Calu3 (cell line): ENCODE measurements around the gene DNAJA2. TPM values are rescaled to one million over a fixed set of nuclear protein-coding genes. Genes with fewer than 3 reads are reported as not detected.

Source experiments
- BruUV-seq: library from RNA; stranded (reverse); fragments of 400-500 nt; replicated peaks from 2 replicates; lab custom pipeline; 2021; lab: Mats Ljungman, UMichigan
- CTCF ChIA-PET: fragments of 300-600 bp; sonication (Branson Sonifier 250); formaldehyde crosslinking; loops from one replicate; lab custom pipeline; 2022; ENCODE audit warnings: antibody characterized with exemption; lab: Charles Lee
- DNase-seq: peaks from one replicate; pipeline ENCODE4 v3.0.0; 2022
- H3K27ac Mint-ChIP-seq: one replicate; pipeline ENCODE4 v1.8.0; 2022; ENCODE audit warnings: mixed read lengths; ENCODE audit not compliant: unreplicated experiment
- H3K27me3 Mint-ChIP-seq: one replicate; pipeline ENCODE4 v1.8.0; 2022; ENCODE audit warnings: mixed read lengths; ENCODE audit not compliant: unreplicated experiment
- H3K36me3 Mint-ChIP-seq: one replicate; pipeline ENCODE4 v1.8.0; 2022; ENCODE audit warnings: mild to moderate bottlenecking, moderate library complexity, mixed read lengths; ENCODE audit not compliant: insufficient read depth, unreplicated experiment
- H3K4me1 Mint-ChIP-seq: one replicate; pipeline ENCODE4 v1.8.0; 2022; ENCODE audit warnings: mild to moderate bottlenecking, low read depth, mixed read lengths; ENCODE audit not compliant: unreplicated experiment
- H3K4me3 Mint-ChIP-seq: one replicate; pipeline ENCODE4 v1.8.0; 2022; ENCODE audit warnings: mild to moderate bottlenecking, low read depth, moderate library complexity, mixed read lengths; ENCODE audit not compliant: unreplicated experiment
- H3K9me3 Mint-ChIP-seq: one replicate; pipeline ENCODE4 v1.8.0; 2022; ENCODE audit warnings: low read depth, mixed read lengths; ENCODE audit not compliant: unreplicated experiment
- intact Hi-C: fragments of 100-400 bp; cut with micrococcal nuclease; formaldehyde crosslinking; loops from one replicate; pipeline ENCODE4 v1.10.0; 2022; ENCODE audit not compliant: unreplicated experiment
- total RNA-seq: library from RNA; stranded (reverse); gene quantifications from 2 replicates; pipeline ENCODE4 v1.2.3, GENCODE V29; 2022
- TF ChIP-seq, protein P1 (sequence below): fragments of 200-600 bp; IDR thresholded peaks from one replicate; pipeline ENCODE4 v1.8.0; 2022; ENCODE audit warnings: antibody characterized with exemption; ENCODE audit not compliant: unreplicated experiment

Gene DNAJA2
- total RNA-seq, 1 experiment from 2014 or later, result 76.8 TPM

DNA sequence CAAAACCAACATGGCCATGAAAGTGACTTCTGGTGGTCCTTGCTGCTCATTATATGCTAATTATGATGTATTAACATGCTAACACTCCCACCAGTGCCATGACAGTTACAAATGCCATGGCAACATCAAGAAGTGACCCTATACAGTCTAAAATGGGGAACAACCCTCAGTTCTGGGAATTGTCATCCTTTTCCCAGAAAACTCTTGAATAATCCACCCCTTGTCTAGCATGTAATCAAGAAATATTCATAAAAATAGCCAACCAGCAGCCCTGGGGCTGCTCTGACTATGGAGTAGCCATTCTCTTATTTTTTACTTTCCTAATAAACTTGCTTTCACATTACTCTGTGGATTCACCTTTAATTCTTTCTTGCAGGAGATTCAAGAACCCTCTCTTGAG lies 35.9 kb downstream of the DNAJA2 start:
- no peak for DNase-seq
- intact Hi-C loops, result no loop called here
- peaks cover 5% of the 10 kb centered on the region for H3K4me1 Mint-ChIP-seq
- H3K9me3 Mint-ChIP-seq, result no peaks in the 10 kb centered on the region
- no TSS peak for BruUV-seq
- no peaks in the 10 kb centered on the region for H3K27me3 Mint-ChIP-seq
- H3K27ac Mint-ChIP-seq, result no peak overlapping the region
- no peak overlapping the region for H3K4me3 Mint-ChIP-seq
- peaks cover 10% of the 10 kb centered on the region for H3K36me3 Mint-ChIP-seq
- TF ChIP-seq, protein P1, sequence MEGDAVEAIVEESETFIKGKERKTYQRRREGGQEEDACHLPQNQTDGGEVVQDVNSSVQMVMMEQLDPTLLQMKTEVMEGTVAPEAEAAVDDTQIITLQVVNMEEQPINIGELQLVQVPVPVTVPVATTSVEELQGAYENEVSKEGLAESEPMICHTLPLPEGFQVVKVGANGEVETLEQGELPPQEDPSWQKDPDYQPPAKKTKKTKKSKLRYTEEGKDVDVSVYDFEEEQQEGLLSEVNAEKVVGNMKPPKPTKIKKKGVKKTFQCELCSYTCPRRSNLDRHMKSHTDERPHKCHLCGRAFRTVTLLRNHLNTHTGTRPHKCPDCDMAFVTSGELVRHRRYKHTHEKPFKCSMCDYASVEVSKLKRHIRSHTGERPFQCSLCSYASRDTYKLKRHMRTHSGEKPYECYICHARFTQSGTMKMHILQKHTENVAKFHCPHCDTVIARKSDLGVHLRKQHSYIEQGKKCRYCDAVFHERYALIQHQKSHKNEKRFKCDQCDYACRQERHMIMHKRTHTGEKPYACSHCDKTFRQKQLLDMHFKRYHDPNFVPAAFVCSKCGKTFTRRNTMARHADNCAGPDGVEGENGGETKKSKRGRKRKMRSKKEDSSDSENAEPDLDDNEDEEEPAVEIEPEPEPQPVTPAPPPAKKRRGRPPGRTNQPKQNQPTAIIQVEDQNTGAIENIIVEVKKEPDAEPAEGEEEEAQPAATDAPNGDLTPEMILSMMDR, result no peak
- CTCF ChIA-PET, result no interaction called here

GRCh38 chr16:46932802-46933201 lies 40.7 kb downstream of the DNAJA2 start:
- H3K27me3 Mint-ChIP-seq, result no peaks in the 10 kb centered on the region
- TF ChIP-seq, protein P1, result no peak
- intact Hi-C loops, result no loop called here
- no peak overlapping the region for H3K27ac Mint-ChIP-seq
- peaks cover 53% of the 10 kb centered on the region for H3K36me3 Mint-ChIP-seq
- CTCF ChIA-PET, result no interaction called here
- DNase-seq, result no peak
- H3K4me1 Mint-ChIP-seq, result no peaks in the 10 kb centered on the region
- H3K4me3 Mint-ChIP-seq, result no peak overlapping the region
- no peaks in the 10 kb centered on the region for H3K9me3 Mint-ChIP-seq
- no TSS peak for BruUV-seq

- H3K36me3 Mint-ChIP-seq, result peaks cover 70% of the 10 kb centered on the region
Observed at GRCh38 chr16:46930861-46931260, 42.6 kb downstream of the DNAJA2 start.

DNA sequence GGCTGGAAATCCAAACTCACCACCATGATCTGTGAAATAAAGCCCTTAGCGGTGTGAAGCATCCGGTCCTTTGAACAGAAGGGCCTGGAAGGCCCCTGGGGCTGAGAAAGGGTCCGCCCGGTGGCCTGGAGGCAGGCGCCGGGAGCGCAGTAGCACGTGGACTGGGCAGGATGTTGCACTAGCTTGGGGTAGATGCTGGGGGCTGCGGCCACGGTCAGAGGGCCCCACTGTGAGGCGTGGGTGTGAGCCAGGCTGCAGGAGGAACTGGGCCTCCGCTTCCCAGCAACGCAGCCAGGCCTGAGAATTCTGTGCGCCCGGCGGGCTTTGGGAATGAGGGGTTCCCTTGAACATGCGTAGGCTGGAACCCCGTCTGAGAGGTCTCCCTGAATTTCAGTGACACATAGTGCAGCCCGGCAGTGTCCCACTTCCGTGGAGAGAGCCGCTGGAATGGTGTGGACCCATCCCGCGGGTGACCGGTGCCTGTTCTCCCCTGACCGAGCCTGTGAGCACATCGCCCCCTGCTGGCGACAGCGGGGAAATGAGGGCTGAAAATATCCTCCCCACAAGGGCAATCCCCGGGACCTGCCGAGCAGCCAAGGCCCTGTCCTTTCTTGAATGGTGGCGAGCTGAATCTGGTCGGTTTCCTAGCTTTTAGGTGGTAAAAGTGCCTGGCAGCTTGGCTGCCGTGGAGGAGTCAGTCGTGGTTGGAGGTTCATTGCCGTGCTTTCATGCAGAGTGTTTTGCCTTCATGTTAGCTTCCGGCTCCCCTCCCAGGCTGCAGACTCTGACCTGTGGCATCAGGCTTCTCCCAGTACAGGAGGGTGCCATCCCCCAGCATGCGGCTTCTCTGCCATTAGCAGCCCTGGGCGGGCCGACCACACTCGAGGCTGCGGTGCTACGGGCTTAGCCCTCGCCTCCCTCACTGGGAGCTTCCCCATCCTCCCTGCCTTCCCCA lies 43.8 kb downstream of the DNAJA2 start:
- Mint-ChIP-seq H3K27ac (peak overlapping the region; percentile 33), H3K4me3 (no peak overlapping the region), H3K9me3 (no peaks in the 10 kb centered on the region), H3K27me3 (no peaks in the 10 kb centered on the region), H3K4me1 (no peaks in the 10 kb centered on the region), H3K36me3 (peaks cover 82% of the 10 kb centered on the region)
- peak; percentile 80 for DNase-seq
- TF ChIP-seq, protein P1, result peak; percentile 96
- no TSS peak for BruUV-seq
- CTCF ChIA-PET, result interaction anchor here (1.2 kb wide), 1 partner anchor 76 kb away, joined by 9 read pairs; no protein-coding TSS in a partner anchor
- intact Hi-C loops, result loop anchor here (2.0 kb wide), 1 partner anchor 75 kb away; no protein-coding TSS in a partner anchor

More at GRCh38 chr16:46930861-46931260, 42.6 kb downstream of the DNAJA2 start:
- H3K4me1 Mint-ChIP-seq, result no peaks in the 10 kb centered on the region
- H3K27ac Mint-ChIP-seq, result no peak overlapping the region
- H3K4me3 Mint-ChIP-seq, result no peak overlapping the region
- TF ChIP-seq, protein P1, result no peak
- CTCF ChIA-PET, result no interaction called here
- no peak for DNase-seq
- H3K27me3 Mint-ChIP-seq, result no peaks in the 10 kb centered on the region
- intact Hi-C loops, result no loop called here
- no peaks in the 10 kb centered on the region for H3K9me3 Mint-ChIP-seq
- BruUV-seq, result TSS peak; percentile 29
